ENCODE measurements around the gene PPFIA3. TPM values are rescaled to one million over a fixed set of nuclear protein-coding genes. Genes with fewer than 3 reads are reported as not detected.
A peak's percentile ranks its signal among the peaks of the same experiment; 100 is the strongest.

Gene PPFIA3
- total RNA-seq, 1 experiment from 2014 or later = 5.4 TPM

- Histone ChIP-seq H4K20me1 (ENCODE audit: insufficient read depth, low read depth, low read length) (peaks cover 35% of the 10 kb centered on the region), H3K9ac (ENCODE audit: low read length) (peak overlapping the region; percentile 95), H3K4me1 (ENCODE audit: low read length) (peaks cover 20% of the 10 kb centered on the region), H3K27me3 (ENCODE audit: low read length) (no peaks in the 10 kb centered on the region), H3K36me3 (ENCODE audit: insufficient read depth, low read length) (peaks cover 26% of the 10 kb centered on the region), H3K9me3 (ENCODE audit: low read length) (no peaks in the 10 kb centered on the region), H2AFZ (ENCODE audit: low read length) (peak overlapping the region; percentile 72), H3K79me2 (ENCODE audit: low read length) (peaks cover 38% of the 10 kb centered on the region), H3K4me2 (ENCODE audit: low read depth, low read length, poor library complexity, severe bottlenecking) (peak overlapping the region; percentile 67), H3K27ac (ENCODE audit: low read length) (no peak overlapping the region), H3K9me2 (replicated peaks; ENCODE audit: insufficient read depth, low read length) (no peaks in the 10 kb centered on the region), H3K4me3 (ENCODE audit: low read length) (peak overlapping the region; percentile 95)
- DNase-seq = peak; percentile 45
These were observed 34.9 kb upstream of the PPFIA3 start for GRCh38 chr19:49084206-49085019.

DNA sequence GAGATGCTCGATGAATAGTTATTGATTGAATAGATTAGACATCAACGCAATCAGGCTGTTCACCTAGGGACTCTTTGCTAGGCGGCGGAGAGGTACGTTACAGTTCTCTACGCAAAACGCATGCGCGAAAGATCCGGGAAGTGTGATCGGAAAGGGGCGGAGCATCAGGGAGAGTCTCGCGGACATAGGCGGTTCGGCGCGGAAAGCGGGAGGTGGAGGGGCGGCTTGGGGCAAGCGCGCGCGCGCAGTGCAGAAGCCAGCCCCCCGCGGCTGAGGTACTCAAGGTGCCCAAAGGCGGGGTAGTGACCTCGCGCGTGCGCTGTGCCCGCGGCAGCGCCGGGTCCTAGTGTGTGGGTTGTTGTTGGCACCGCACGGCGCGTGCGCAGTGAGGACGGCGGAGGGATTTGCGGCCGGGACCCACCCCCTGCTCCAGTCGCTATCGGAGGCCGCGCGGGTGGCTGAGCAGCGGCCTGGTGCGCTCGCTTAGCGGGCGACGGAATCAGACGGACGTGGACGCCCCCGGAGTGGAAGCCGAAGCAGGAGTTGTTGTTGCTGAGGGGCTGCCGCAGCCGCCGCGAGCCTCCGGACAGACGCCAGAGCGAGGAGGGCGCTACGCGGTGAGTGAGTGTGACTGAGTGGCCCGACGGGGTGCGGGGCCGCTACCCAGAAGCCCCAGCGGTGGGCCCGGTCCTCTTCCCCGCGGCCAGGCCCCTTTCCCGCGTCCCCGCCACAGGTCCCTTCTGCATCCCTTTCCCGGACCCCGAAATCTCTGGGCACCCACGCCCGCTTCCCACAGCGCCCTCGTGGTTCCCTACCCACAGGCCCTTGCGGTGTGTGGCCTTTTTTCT lies 34.1 kb upstream of the PPFIA3 start, which contains the start of gene SNRNP70:
Gene SNRNP70 (plus strand): TSS at position 432 of the 848 bp plus-strand sequence. CDS start 964 bp downstream, outside the sequence.
- Histone ChIP-seq H3K36me3 (ENCODE audit: insufficient read depth, low read length) (peaks cover 33% of the 10 kb centered on the region), H3K9ac (ENCODE audit: low read length) (peak within 1 kb of the TSS; percentile 95), H3K27me3 (ENCODE audit: low read length) (no peaks in the 10 kb centered on the region), H3K79me2 (ENCODE audit: low read length) (peaks cover 45% of the 10 kb centered on the region), H3K4me2 (ENCODE audit: low read depth, low read length, poor library complexity, severe bottlenecking) (peak within 1 kb of the TSS; percentile 97), H3K4me3 (ENCODE audit: low read length) (peak within 1 kb of the TSS; percentile 95), H3K4me1 (ENCODE audit: low read length) (peaks cover 20% of the 10 kb centered on the region), H2AFZ (ENCODE audit: low read length) (peak within 1 kb of the TSS; percentile 72), H3K27ac (ENCODE audit: low read length) (peak within 1 kb of the TSS; percentile 64), H3K9me2 (replicated peaks; ENCODE audit: insufficient read depth, low read length) (no peaks in the 10 kb centered on the region), H4K20me1 (ENCODE audit: insufficient read depth, low read depth, low read length) (peaks cover 41% of the 10 kb centered on the region), H3K9me3 (ENCODE audit: low read length) (no peaks in the 10 kb centered on the region)
- DNase-seq = peak; percentile 100

GRCh38 chr19:49085868-49086232 lies 33.5 kb upstream of the PPFIA3 start:
- DNase-seq = no peak
- H3K9ac ChIP-seq (ENCODE audit: low read length) = peak overlapping the region; percentile 95
- peak overlapping the region; percentile 95 for H3K4me3 ChIP-seq (ENCODE audit: low read length)
- peak overlapping the region; percentile 23; the same call in 1 of the 2 replicates for H2AFZ ChIP-seq (ENCODE audit: low read length)
- peaks cover 51% of the 10 kb centered on the region for H3K79me2 ChIP-seq (ENCODE audit: low read length)
- H3K27me3 ChIP-seq (ENCODE audit: low read length) = no peaks in the 10 kb centered on the region
- H3K9me2 ChIP-seq (replicated peaks; ENCODE audit: insufficient read depth, low read length) = no peaks in the 10 kb centered on the region
- H3K4me2 ChIP-seq (ENCODE audit: low read depth, low read length, poor library complexity, severe bottlenecking) = peak overlapping the region; percentile 97
- H3K9me3 ChIP-seq (ENCODE audit: low read length) = no peaks in the 10 kb centered on the region
- peaks cover 47% of the 10 kb centered on the region for H4K20me1 ChIP-seq (ENCODE audit: insufficient read depth, low read depth, low read length)
- H3K27ac ChIP-seq (ENCODE audit: low read length) = peak overlapping the region; percentile 64
- H3K4me1 ChIP-seq (ENCODE audit: low read length) = peaks cover 20% of the 10 kb centered on the region
- peaks cover 39% of the 10 kb centered on the region for H3K36me3 ChIP-seq (ENCODE audit: insufficient read depth, low read length)

DNA sequence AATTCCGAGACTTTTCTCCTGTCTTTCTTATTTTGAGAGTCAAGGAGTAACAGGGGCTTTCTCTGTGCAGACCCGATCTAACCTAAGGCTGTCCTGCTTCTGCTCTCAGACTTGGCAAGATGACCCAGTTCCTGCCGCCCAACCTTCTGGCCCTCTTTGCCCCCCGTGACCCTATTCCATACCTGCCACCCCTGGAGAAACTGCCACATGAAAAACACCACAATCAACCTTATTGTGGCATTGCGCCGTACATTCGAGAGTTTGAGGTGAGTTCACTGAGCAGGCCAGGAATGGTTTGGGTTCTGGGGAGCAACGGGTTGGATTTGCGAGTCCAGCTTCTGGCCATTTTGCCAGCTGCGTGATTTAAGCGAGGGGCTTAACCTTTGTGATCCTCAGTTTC lies 33.0 kb upstream of the PPFIA3 start:
- peak; percentile 41 for DNase-seq
- Histone ChIP-seq H3K4me1 (ENCODE audit: low read length) (peaks cover 20% of the 10 kb centered on the region), H3K4me2 (ENCODE audit: low read depth, low read length, poor library complexity, severe bottlenecking) (peak overlapping the region; percentile 97), H3K9me3 (ENCODE audit: low read length) (no peaks in the 10 kb centered on the region), H3K27me3 (ENCODE audit: low read length) (no peaks in the 10 kb centered on the region), H2AFZ (ENCODE audit: low read length) (no peak overlapping the region), H3K79me2 (ENCODE audit: low read length) (peaks cover 52% of the 10 kb centered on the region), H3K27ac (ENCODE audit: low read length) (peak overlapping the region; percentile 64; the same call in 1 of the 2 replicates), H3K9ac (ENCODE audit: low read length) (peak overlapping the region; percentile 95), H3K9me2 (replicated peaks; ENCODE audit: insufficient read depth, low read length) (no peaks in the 10 kb centered on the region), H4K20me1 (ENCODE audit: insufficient read depth, low read depth, low read length) (peaks cover 49% of the 10 kb centered on the region), H3K36me3 (ENCODE audit: insufficient read depth, low read length) (peaks cover 40% of the 10 kb centered on the region), H3K4me3 (ENCODE audit: low read length) (peak overlapping the region; percentile 95)

- DNase-seq = no peak
- Histone ChIP-seq H3K9me2 (replicated peaks; ENCODE audit: insufficient read depth, low read length) (no peaks in the 10 kb centered on the region), H3K36me3 (ENCODE audit: insufficient read depth, low read length) (peaks cover 45% of the 10 kb centered on the region), H3K4me1 (ENCODE audit: low read length) (peaks cover 10% of the 10 kb centered on the region), H3K9me3 (ENCODE audit: low read length) (no peaks in the 10 kb centered on the region), H3K79me2 (ENCODE audit: low read length) (peaks cover 61% of the 10 kb centered on the region), H3K9ac (ENCODE audit: low read length) (no peak overlapping the region), H3K27me3 (ENCODE audit: low read length) (no peaks in the 10 kb centered on the region), H2AFZ (ENCODE audit: low read length) (no peak overlapping the region), H3K4me2 (ENCODE audit: low read depth, low read length, poor library complexity, severe bottlenecking) (no peak overlapping the region), H3K27ac (ENCODE audit: low read length) (no peak overlapping the region), H3K4me3 (ENCODE audit: low read length) (no peak overlapping the region), H4K20me1 (ENCODE audit: insufficient read depth, low read depth, low read length) (peaks cover 68% of the 10 kb centered on the region)
These were observed 27.8 kb upstream of the PPFIA3 start for GRCh38 chr19:49091391-49092038.

DNA sequence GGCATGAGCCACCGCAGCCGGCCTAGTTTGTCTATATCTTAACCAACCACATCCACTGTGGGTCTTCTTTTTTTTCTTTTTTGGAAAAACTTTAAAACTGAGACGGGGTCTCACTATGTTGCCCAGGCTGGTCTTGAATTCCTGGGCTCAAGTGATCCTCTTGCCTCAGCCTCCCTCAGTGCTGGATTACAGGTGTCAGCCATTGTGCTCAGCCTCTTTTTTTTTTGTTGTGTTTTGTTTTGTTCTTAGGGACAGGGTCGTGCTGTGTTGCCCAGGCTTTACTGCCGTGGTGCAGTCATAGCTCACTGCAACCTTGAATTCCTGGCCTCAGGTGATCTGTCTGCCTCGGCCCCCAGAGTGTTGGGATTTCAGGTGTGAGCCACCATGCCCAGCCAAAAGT lies 26.7 kb upstream of the PPFIA3 start:
- H3K4me1 ChIP-seq (ENCODE audit: low read length) = no peaks in the 10 kb centered on the region
- H3K4me2 ChIP-seq (ENCODE audit: low read depth, low read length, poor library complexity, severe bottlenecking) = no peak overlapping the region
- H3K4me3 ChIP-seq (ENCODE audit: low read length) = no peak overlapping the region
- H2AFZ ChIP-seq (ENCODE audit: low read length) = no peak overlapping the region
- H3K79me2 ChIP-seq (ENCODE audit: low read length) = peaks cover 56% of the 10 kb centered on the region
- no peaks in the 10 kb centered on the region for H3K27me3 ChIP-seq (ENCODE audit: low read length)
- H3K27ac ChIP-seq (ENCODE audit: low read length) = no peak overlapping the region
- H3K9me3 ChIP-seq (ENCODE audit: low read length) = no peaks in the 10 kb centered on the region
- no peak for DNase-seq
- H3K36me3 ChIP-seq (ENCODE audit: insufficient read depth, low read length) = peaks cover 43% of the 10 kb centered on the region
- no peaks in the 10 kb centered on the region for H3K9me2 ChIP-seq (replicated peaks; ENCODE audit: insufficient read depth, low read length)
- peaks cover 65% of the 10 kb centered on the region for H4K20me1 ChIP-seq (ENCODE audit: insufficient read depth, low read depth, low read length)
- H3K9ac ChIP-seq (ENCODE audit: low read length) = no peak overlapping the region

DNA sequence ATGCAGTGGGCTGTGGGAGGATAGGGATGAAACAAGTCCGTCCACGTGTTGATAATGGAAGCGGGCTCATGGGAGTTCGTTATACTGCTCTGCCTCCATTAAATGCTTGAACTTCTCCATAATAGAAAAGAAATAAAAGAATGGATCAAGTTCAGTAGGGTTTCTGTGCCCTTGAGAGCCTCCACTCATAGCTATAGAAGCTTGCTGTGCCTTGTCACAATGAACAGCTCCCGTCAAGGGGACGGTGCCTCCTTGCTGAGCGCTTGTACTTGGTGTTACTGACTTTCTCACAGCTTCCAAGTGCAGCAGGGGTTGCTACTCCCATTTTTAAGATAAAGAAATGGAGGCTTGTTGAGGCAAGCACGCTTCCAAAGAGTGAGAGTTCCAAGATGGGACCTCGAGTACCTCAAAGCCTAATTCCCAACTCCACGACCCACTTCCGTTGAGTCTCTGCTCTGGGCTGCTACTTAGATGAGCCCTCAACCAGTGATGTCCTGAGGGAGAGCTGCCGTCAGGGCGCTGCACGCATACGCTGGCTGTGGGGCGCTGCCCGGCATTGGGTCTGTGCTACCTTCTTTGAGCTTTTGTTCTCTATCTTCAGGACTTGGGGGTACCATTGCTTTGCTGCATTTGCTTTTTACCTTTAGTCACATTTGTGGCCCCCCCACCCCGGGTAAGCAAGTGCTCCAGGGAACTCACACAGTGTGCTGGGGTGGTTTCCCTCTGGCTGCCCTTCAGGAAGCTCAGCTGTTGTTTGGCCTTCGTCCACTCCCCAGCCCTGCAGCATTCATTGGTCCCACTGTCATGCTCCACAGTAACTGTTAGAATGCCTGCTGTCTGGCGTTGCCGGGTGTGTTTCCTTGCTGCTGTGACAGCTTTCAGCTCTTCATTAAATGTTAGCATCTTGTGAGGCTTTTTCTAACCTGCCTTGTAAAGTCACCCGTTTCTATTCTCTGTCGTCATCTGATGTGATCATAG lies 24.6 kb upstream of the PPFIA3 start:
- H3K9me2 ChIP-seq (replicated peaks; ENCODE audit: insufficient read depth, low read length) = no peaks in the 10 kb centered on the region
- DNase-seq = no peak
- H3K4me2 ChIP-seq (ENCODE audit: low read depth, low read length, poor library complexity, severe bottlenecking) = no peak overlapping the region
- H3K9ac ChIP-seq (ENCODE audit: low read length) = no peak overlapping the region
- H3K4me3 ChIP-seq (ENCODE audit: low read length) = no peak overlapping the region
- H3K27ac ChIP-seq (ENCODE audit: low read length) = no peak overlapping the region
- peaks cover 56% of the 10 kb centered on the region for H3K79me2 ChIP-seq (ENCODE audit: low read length)
- H3K36me3 ChIP-seq (ENCODE audit: insufficient read depth, low read length) = peaks cover 47% of the 10 kb centered on the region
- H3K9me3 ChIP-seq (ENCODE audit: low read length) = no peaks in the 10 kb centered on the region
- peaks cover 68% of the 10 kb centered on the region for H4K20me1 ChIP-seq (ENCODE audit: insufficient read depth, low read depth, low read length)
- no peaks in the 10 kb centered on the region for H3K27me3 ChIP-seq (ENCODE audit: low read length)
- no peaks in the 10 kb centered on the region for H3K4me1 ChIP-seq (ENCODE audit: low read length)
- H2AFZ ChIP-seq (ENCODE audit: low read length) = no peak overlapping the region
